Measurements from ENCODE around the gene ZNF618. TPM values are rescaled to one million over a fixed set of nuclear protein-coding genes. Genes with fewer than 3 reads are reported as not detected.

ZNF618 gene
- total and polyA plus RNA-seq, 2 experiments from 2014 or later = 10.2 to 14.0 TPM

- Histone ChIP-seq H3K4me3 (no peak overlapping the region), H2AFZ (no peak overlapping the region), H3K27ac (no peak overlapping the region), H3K79me2 (peaks cover 92% of the 10 kb centered on the region), H4K20me1 (ENCODE audit: insufficient read depth, poor library complexity, severe bottlenecking) (no peaks in the 10 kb centered on the region), H3K27me3 (no peaks in the 10 kb centered on the region), H3K9me3 (ENCODE audit: low read depth) (no peaks in the 10 kb centered on the region), H3K4me2 (no peak overlapping the region), H3K9me2 (replicated peaks; ENCODE audit: insufficient read depth) (no peaks in the 10 kb centered on the region), H3K36me3 (replicated peaks; ENCODE audit: insufficient read depth, low read depth) (no peaks in the 10 kb centered on the region), H3K4me1 (ENCODE audit: insufficient read depth) (no peaks in the 10 kb centered on the region)
- 100% methylated on average over 4 of the region's 4 CpGs for WGBS (ENCODE audit: low lambda C conversion rate, missing lambda C conversion rate)
- TF ChIP-seq EZH2 (IDR thresholded peaks at IDR 0.05; ENCODE audit: borderline replicate concordance) (no peak), EZH2phosphoT487 (IDR thresholded peaks at IDR 0.05; ENCODE audit: low read depth, severe bottlenecking, unreplicated experiment) (no peak), CTCF (IDR thresholded peaks at IDR 0.05; ENCODE audit: poor library complexity) (no peak)
- no peak for DNase-seq (ENCODE audit: low spot score)
Observed at GRCh38 chr9:113888976-113889375, 12.9 kb downstream of the ZNF618 start.

- H3K9me3 ChIP-seq (ENCODE audit: low read depth) = no peaks in the 10 kb centered on the region
- no peaks in the 10 kb centered on the region for H3K36me3 ChIP-seq (replicated peaks; ENCODE audit: insufficient read depth, low read depth)
- H3K4me3 ChIP-seq = no peak overlapping the region
- H3K4me2 ChIP-seq = no peak overlapping the region
- TF ChIP-seq EZH2 (IDR thresholded peaks at IDR 0.05; ENCODE audit: borderline replicate concordance) (no peak), CTCF (IDR thresholded peaks at IDR 0.05; ENCODE audit: poor library complexity) (no peak), EZH2phosphoT487 (IDR thresholded peaks at IDR 0.05; ENCODE audit: low read depth, severe bottlenecking, unreplicated experiment) (no peak)
- DNase-seq (ENCODE audit: low spot score) = no peak
- no peaks in the 10 kb centered on the region for H3K4me1 ChIP-seq (ENCODE audit: insufficient read depth)
- H4K20me1 ChIP-seq (ENCODE audit: insufficient read depth, poor library complexity, severe bottlenecking) = no peaks in the 10 kb centered on the region
- no peaks in the 10 kb centered on the region for H3K27me3 ChIP-seq
- no peak overlapping the region for H2AFZ ChIP-seq
- no peaks in the 10 kb centered on the region for H3K9me2 ChIP-seq (replicated peaks; ENCODE audit: insufficient read depth)
- 100% methylated on average over 2 of the region's 2 CpGs for WGBS (ENCODE audit: low lambda C conversion rate, missing lambda C conversion rate)
- H3K79me2 ChIP-seq = peaks cover 93% of the 10 kb centered on the region
- H3K27ac ChIP-seq = no peak overlapping the region
Observed at GRCh38 chr9:113890704-113891103, 14.6 kb downstream of the ZNF618 start.

- DNase-seq (ENCODE audit: low spot score) = no peak
- H3K4me1 ChIP-seq (ENCODE audit: insufficient read depth) = no peaks in the 10 kb centered on the region
- H3K27me3 ChIP-seq = no peaks in the 10 kb centered on the region
- TF ChIP-seq CTCF (IDR thresholded peaks at IDR 0.05; ENCODE audit: poor library complexity) (no peak), EZH2 (IDR thresholded peaks at IDR 0.05; ENCODE audit: borderline replicate concordance) (no peak), EZH2phosphoT487 (IDR thresholded peaks at IDR 0.05; ENCODE audit: low read depth, severe bottlenecking, unreplicated experiment) (no peak)
- H3K36me3 ChIP-seq (replicated peaks; ENCODE audit: insufficient read depth, low read depth) = no peaks in the 10 kb centered on the region
- no peaks in the 10 kb centered on the region for H4K20me1 ChIP-seq (ENCODE audit: insufficient read depth, poor library complexity, severe bottlenecking)
- peaks cover 3% of the 10 kb centered on the region for H3K9me3 ChIP-seq (ENCODE audit: low read depth)
- H2AFZ ChIP-seq = no peak overlapping the region
- H3K79me2 ChIP-seq = peaks cover 95% of the 10 kb centered on the region
- WGBS (ENCODE audit: low lambda C conversion rate, missing lambda C conversion rate) = 73% methylated on average over 6 of the region's 6 CpGs
- H3K4me3 ChIP-seq = no peak overlapping the region
- H3K4me2 ChIP-seq = no peak overlapping the region
- H3K27ac ChIP-seq = no peak overlapping the region
- no peaks in the 10 kb centered on the region for H3K9me2 ChIP-seq (replicated peaks; ENCODE audit: insufficient read depth)
Observed at GRCh38 chr9:113892861-113893491, 16.9 kb downstream of the ZNF618 start.
